HFF-Myc (cell line): ENCODE measurements around the gene NKAIN4.

ENCODE experiments used
- DNase-seq: peaks from one replicate; pipeline ENCODE4 v3.0.0-alpha.2; 2011; ENCODE audit warnings: low read depth; ENCODE audit errors: extremely low read depth
- H3K4me3 ChIP-seq: replicated peaks from 2 replicates; pipeline ENCODE4 v1.5.1; 2011; ENCODE audit warnings: low read depth, mild to moderate bottlenecking, control low read depth, low read length
- CTCF ChIP-seq: IDR thresholded peaks from 2 replicates; pipeline ENCODE4 v1.5.1; 2012; ENCODE audit warnings: mild to moderate bottlenecking, low read depth, low read length, control low read depth; ENCODE audit errors: missing control alignments

Gene NKAIN4

GRCh38 chr20:63190828-63191227 is 63.4 kb downstream of the NKAIN4 start:
- H3K4me3 ChIP-seq = no peak overlapping the region
- DNase-seq = no peak
- no peak for TF ChIP-seq CTCF
